ENCODE data around the gene ROBO3.
A peak's percentile ranks its signal among the peaks of the same experiment; 100 is the strongest.

Gene ROBO3

GRCh38 chr11:124846070-124846673, 19.1 kb upstream of the ROBO3 start:
- no peak for DNase-seq

GRCh38 chr11:124859171-124859570, 6.1 kb upstream of the ROBO3 start:
- DNase-seq = no peak

- no peak for DNase-seq
Measured at GRCh38 chr11:124861670-124862069, 3.6 kb upstream of the ROBO3 start.

- DNase-seq = no peak
Measured at GRCh38 chr11:124863137-124863825, 2.0 kb upstream of the ROBO3 start.

GRCh38 chr11:124863826-124864165, 1.4 kb upstream of the ROBO3 start:
- DNase-seq = no peak

- no peak for DNase-seq
Measured at GRCh38 chr11:124864176-124864891, 898 bp upstream of the ROBO3 start.

- no peak for DNase-seq
Measured at GRCh38 chr11:124864892-124865180, 396 bp upstream of the ROBO3 start.

- DNase-seq = no peak
Measured at GRCh38 chr11:124865902-124866851, 945 bp downstream of the ROBO3 start.

GRCh38 chr11:124867700-124868099, 2.5 kb downstream of the ROBO3 start:
- no peak for DNase-seq

- no peak for DNase-seq
Measured at GRCh38 chr11:124868331-124869274, 3.4 kb downstream of the ROBO3 start.

GRCh38 chr11:124869331-124869730, 4.1 kb downstream of the ROBO3 start:
- DNase-seq = no peak

GRCh38 chr11:124869856-124870387, 4.7 kb downstream of the ROBO3 start:
- no peak for DNase-seq

GRCh38 chr11:124870430-124870829, 5.2 kb downstream of the ROBO3 start:
- no peak for DNase-seq

GRCh38 chr11:124872280-124872679, 7.0 kb downstream of the ROBO3 start:
- no peak for DNase-seq

- DNase-seq = no peak
Measured at GRCh38 chr11:124872741-124873140, 7.5 kb downstream of the ROBO3 start.

GRCh38 chr11:124873951-124874350, 8.7 kb downstream of the ROBO3 start:
- no peak for DNase-seq

- DNase-seq = no peak
Measured at GRCh38 chr11:124874571-124875255, 9.5 kb downstream of the ROBO3 start.

GRCh38 chr11:124875401-124875800, 10.2 kb downstream of the ROBO3 start:
- DNase-seq = no peak

- DNase-seq = peak; percentile 84
Measured at GRCh38 chr11:124875943-124876817, 10.9 kb downstream of the ROBO3 start.

Data from amniotic stem cell (primary cell).